Stimulated activated naive CD4-positive, alpha-beta T cell treated with Interleukin-2 at 50 U/mL for 16 hours (primary cell): ENCODE results near the gene BPNT1.
"Not testable (repeated sequence)": the region's sequence is repeated elsewhere in the genome, so short reads cannot be mapped to it uniquely, and the experiment has no call there.

Source experiments
- DNase-seq: peaks from one replicate; lab custom pipeline; 2025; lab: John Stamatoyannopoulos, UW

The BPNT1 gene, protein sequence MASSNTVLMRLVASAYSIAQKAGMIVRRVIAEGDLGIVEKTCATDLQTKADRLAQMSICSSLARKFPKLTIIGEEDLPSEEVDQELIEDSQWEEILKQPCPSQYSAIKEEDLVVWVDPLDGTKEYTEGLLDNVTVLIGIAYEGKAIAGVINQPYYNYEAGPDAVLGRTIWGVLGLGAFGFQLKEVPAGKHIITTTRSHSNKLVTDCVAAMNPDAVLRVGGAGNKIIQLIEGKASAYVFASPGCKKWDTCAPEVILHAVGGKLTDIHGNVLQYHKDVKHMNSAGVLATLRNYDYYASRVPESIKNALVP

DNA sequence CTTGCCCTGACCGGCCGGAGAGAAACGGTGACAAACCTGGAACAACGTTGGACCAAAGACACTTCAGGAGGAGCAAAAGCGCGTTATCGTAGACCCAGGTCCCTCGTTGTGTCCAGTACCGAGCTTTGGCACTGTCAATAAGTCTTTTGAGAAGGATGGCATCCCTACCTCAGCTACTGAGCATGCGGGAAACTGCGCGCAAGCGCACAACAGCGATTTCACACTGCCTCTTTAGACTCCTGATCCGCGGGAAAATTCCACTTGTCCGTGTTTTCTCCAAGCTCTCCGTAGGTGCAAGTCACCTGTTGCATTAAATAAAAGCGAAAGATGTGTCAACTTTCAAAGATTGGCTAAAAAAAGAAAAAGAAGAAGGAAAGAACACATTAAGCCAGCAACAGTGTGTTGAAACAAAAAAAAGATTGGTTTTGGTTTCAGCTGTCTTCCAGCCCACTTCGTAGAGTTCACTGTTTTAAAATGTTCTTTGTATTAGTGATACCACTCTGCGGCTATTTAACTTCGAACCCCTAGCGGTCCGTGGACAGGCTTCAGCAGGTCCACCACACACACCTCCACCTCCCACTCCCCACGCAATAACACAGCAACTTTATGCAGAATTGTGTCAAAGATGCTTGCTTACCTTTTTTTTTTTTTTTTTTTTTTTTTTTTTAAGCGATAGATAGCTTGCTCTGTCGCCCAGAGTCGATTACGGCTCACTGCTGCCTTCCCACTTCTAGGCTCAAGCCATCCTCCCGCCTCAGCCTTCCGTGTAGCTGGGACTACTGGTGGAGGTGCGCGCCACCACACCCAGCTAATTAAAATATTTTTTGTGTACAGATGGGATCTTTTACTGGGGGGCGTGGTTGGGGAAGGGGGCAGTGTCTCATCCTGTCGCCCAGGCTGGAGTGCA is at the start of gene BPNT1:
BPNT1 (minus strand) TSS at position 139 of the 907 bp plus-strand sequence. CDS start 9,942 bp downstream, outside the sequence.
- peak; percentile 95 for DNase-seq

- DNase-seq = no peak
These were observed 47.6 kb upstream of the BPNT1 start for GRCh38 chr1:220137019-220137786.

DNA sequence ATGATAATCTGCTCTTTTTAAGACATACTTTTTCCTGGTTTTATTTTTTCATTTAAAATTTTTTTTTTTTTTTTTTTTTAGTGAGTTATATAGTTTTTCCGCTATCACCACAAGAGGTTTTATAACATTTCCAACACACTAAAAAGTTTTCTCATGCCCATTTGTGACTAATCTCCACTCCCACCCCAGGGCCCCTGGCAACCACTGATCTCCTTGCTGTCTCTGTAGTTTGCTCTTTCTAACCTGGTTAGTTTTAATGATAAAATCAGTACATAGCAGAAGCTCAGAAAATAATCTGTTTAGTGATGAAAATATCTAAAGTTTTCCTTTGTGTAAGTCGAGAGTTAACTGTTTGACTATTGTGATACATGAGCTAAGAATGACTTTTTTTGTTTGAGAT is 46.2 kb upstream of the BPNT1 start:
- DNase-seq = no peak

DNA sequence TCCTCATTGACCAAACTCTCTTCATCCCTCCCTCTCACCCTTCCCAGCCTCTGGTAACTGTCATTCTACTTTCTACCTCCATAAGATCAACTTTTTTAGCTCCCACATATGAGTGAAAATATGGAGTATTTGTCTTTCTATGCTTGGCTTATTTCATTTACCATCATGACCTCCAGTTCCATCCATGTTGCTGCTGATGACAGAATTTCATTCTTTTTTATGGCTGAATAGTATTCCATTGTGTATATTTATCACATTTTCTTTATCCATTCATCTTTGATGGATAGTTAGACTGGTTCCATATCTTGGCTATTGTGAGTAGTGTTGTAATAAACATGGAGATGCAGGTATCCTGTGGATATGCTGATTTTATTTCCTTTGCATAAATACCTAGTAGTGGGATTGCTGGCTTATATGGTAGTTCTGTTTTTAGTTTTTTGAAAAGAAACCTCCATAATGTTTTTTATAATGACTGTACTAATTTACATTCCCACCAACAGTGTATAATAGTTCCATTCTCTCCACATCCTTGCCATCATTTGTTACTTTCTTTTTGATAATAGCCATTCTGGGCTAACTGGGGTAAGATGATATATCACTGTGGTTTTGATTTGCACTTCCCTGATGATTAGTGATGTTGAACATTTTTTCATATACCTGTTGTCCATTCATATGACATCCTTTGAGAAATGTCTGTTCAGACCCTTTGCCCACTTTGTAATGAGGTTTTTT is 40.1 kb upstream of the BPNT1 start:
- DNase-seq = no peak

- no peak for DNase-seq
These were observed 37.5 kb upstream of the BPNT1 start for GRCh38 chr1:220127076-220127475.

DNA sequence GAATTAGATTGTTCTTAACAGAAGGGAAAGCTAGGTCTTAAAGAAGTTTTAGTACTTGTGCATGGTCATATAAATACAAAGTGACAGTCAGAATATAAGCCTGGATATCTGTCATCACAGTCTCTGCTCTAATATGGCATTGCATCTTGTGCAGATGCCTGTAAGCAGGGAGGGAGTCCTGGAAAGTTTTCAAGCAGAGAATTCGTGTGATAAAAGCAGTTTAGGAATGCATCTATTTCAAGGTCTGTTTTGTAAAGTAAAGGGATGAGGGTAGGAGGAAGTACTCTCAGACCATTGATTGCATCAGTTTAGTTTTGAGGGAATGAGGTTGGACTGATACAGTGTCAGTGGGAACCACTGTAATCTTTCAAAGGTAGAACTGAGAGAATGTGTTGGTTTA is 35.0 kb upstream of the BPNT1 start:
- no peak for DNase-seq

DNA sequence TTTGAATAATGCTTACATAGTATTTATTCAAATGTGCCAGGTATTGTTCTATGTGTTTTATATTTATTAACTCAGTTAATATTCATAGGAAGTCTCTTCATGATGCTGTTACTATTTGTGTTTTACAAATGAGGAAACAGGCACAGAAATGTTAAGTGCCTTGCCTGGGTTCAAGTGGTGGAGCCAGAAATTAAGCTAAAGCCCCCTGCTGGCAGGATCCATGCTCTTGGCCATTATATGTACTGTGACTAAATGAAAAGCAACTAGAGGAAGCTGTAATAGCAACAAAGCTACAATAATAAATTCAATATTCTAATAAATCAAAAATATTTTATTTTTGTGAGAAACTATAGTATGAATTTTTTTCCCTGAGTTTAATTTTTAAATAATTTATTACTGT is 34.3 kb upstream of the BPNT1 start:
- DNase-seq = no peak

DNA sequence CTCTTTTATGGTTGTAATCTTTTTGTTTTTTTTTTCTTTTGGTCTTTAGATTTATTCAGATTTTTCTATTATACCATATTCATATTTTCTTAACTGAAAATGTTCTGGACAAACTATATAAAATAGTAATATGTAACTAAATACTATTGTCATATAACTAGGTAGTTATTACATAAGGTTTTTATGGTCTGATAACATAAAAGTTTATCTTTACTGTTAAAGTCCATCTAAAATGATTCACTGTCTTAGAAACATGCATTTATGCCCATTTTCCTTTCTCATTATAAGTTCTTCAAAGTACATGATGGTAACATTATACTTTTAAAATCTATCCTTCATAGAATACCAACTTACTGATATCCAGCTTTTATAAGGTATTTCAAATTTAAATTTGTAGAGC is 33.5 kb upstream of the BPNT1 start:
- no peak for DNase-seq

DNA sequence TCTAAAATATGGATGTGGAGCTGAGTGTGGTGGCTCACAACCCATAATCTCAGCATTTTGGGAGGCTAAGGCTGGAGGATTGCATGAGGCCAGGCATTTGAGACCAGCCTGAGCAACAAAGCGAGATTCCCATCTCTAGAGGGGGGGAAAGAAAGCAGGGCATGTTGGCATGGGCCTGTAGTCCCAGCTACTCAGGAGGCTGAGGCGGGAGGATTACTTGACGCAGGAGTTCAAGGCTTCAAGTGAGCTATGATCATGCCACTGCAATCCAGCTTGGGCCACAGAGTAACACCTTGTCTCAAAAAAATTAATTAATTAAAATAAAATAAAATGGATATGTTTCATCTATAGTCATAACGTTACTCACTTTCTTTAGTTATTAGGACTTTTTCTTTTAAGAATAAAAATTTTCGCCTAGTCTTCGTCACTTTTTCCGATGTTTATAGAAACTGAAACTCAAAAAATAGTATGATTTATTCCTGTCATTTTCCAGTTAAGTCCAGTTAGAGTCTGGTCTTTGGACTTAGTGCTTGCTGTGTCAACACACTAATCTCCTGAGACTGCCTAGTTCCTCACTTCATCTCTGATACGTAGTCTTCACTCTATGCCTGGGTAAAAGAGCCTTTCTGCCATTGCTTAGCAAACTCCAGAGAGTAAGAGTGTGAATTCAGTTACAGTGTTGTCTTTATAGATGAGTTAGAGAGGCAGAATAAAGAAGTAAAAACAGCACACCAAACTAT is 32.4 kb upstream of the BPNT1 start:
- no peak for DNase-seq

GRCh38 chr1:220119043-220119512 is 29.5 kb upstream of the BPNT1 start:
- DNase-seq = no peak

DNA sequence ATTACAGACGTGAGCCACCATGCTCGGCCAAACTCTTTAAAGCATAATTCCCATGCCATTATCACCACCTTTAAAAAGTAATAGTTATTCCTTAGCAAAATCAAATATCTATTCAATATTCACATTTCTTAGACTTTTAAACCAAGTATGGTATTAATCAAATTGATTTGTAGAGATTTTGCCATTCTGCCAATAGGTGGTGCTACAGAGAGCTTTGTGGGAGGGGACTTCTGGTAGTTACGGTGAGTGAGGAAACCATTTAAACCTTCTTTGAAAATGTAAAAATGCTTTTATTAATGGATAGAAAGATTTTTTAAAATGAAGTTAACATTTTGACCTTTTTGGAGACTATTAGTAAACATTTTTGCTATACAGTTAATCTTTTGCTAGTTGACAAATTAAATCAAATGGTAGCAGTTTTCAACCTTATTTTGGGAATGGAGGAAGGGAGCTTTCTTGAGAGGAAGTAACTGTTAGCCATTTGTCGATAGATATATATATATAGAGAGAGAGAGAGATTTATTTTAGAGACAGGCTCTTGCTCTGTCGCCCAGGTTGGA is 23.6 kb upstream of the BPNT1 start:
- peak; percentile 2 for DNase-seq

DNA sequence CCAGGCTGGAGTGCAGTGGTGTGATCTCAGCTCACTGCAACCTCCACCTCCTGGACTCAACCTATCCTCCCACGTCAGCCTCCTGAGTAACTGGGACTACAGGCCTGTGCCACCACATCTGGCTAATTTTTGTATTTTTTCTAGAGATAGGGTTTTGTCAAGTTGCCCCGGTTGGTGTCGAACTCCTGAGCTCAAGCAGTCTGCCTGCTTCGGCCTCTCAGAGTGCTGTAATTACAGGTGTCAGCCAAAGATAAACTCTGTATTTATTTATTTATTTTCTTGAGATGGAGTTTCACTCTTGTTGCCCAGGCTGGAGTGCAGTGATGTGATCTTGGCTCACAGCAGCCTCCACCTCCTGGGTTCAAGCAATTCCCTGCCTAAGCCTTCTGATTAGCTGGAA is 23.0 kb upstream of the BPNT1 start:
- DNase-seq = not testable (repeated sequence)

GRCh38 chr1:220110473-220110872 is 20.9 kb upstream of the BPNT1 start:
- DNase-seq = not testable (repeated sequence)

GRCh38 chr1:220099826-220100225 is 10.2 kb upstream of the BPNT1 start:
- DNase-seq = no peak

- DNase-seq = peak; percentile 89
These were observed 4.7 kb upstream of the BPNT1 start, which contains the start of gene IARS2 for GRCh38 chr1:220094016-220094911. Gene IARS2 (plus strand): TSS chr1:220094132. CDS start chr1:220094217, 85 bp downstream.

- no peak for DNase-seq
These were observed 3.9 kb upstream of the BPNT1 start for GRCh38 chr1:220093361-220094015.

DNA sequence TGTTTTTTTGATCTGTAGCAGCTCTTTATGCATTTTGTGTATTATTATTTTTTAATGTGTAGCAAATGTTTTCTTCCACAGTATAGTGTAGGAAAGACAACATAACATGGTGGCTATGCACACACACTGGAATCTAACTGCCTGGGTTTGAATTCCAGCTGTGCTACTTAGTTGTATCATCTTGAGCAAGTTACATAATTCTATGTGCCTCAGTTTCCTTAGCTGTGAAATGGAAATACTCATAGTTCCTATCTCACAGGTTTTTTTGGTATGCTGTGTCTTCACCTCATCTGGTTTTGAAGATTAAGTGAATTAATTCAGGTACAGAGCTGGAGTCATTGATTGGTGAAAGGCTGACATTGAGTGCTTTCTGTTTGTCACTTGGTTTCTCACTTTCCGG is 3.1 kb upstream of the BPNT1 start:
- DNase-seq = no peak

DNA sequence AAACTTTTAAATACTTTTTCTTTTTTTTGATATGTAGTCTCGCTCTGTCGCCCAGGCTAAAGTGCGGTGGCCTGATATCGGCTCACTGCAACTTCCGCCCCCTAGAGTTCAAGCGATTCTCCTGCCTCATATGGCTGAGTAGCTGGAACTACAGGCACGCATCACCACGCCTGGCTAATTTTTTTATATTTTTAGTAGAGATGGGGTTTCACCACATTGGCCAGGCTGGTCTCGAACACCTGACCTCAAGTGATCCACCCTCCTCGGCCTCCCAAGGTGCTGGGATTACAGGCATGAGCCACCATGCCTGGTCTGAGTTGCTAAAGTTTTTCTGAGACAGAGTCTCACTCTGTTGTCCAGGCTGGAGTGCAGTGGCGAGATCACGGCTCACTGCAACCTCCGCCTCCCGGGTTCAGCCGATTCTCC is 3.3 kb downstream of the BPNT1 start:
- not testable (repeated sequence) for DNase-seq

GRCh38 chr1:220084460-220084859 is 5.1 kb downstream of the BPNT1 start:
- DNase-seq = no peak
